GM12865 (cell line): ENCODE data around the gene NME1.

Experiments used
- DNase-seq: peaks from one replicate; pipeline ENCODE4 v3.0.0; 2010; ENCODE audit warnings: low read depth
- H3K4me3 ChIP-seq: 2 replicates; pipeline ENCODE4 v1.5.1; 2011; ENCODE audit warnings: mild to moderate bottlenecking, low read depth, low read length, control low read depth
- CTCF ChIP-seq: IDR thresholded peaks from 2 replicates; pipeline ENCODE4 v1.5.1; 2011; ENCODE audit warnings: low read length, control low read depth, low read depth, inconsistent platforms; ENCODE audit not compliant: insufficient read depth; ENCODE audit errors: missing control alignments

Gene NME1

GRCh38 chr17:51132964-51133319, 20.4 kb upstream of the NME1 start:
- no peak overlapping the region for H3K4me3 ChIP-seq
- peak; percentile 56 for DNase-seq
- no peak for TF ChIP-seq CTCF

- no peak for DNase-seq
- no peak overlapping the region for H3K4me3 ChIP-seq
- TF ChIP-seq CTCF, result no peak
Measured at GRCh38 chr17:51133365-51133764, 20.0 kb upstream of the NME1 start.

GRCh38 chr17:51135956-51136355, 17.4 kb upstream of the NME1 start:
- no peak overlapping the region for H3K4me3 ChIP-seq
- no peak for DNase-seq
- TF ChIP-seq CTCF, result no peak

- no peak for DNase-seq
- no peak for TF ChIP-seq CTCF
- no peak overlapping the region for H3K4me3 ChIP-seq
Measured at GRCh38 chr17:51142597-51142996, 10.8 kb upstream of the NME1 start.

- DNase-seq, result no peak
- no peak for TF ChIP-seq CTCF
- H3K4me3 ChIP-seq, result no peak overlapping the region
Measured at GRCh38 chr17:51144266-51145022, 8.9 kb upstream of the NME1 start.

- no peak for DNase-seq
Measured at GRCh38 chr17:51147650-51148049, 5.7 kb upstream of the NME1 start.

More at GRCh38 chr17:51147650-51148049, 5.7 kb upstream of the NME1 start:
- no peak for TF ChIP-seq CTCF
- no peak overlapping the region for H3K4me3 ChIP-seq
